GM06990 (cell line): Measurements from ENCODE around the gene INTS4.
"Not testable (repeated sequence)": the region's sequence is repeated elsewhere in the genome, so short reads cannot be mapped to it uniquely, and the experiment has no call there.

Experiments
- DNase-seq: peaks from one replicate; pipeline ENCODE4 v3.0.0-alpha.2; 2011; ENCODE audit not compliant: insufficient read length; ENCODE audit errors: extremely low read depth
- H3K27me3 ChIP-seq: replicated peaks from 2 replicates; pipeline ENCODE4 v1.6.0; 2011; ENCODE audit warnings: low read length; ENCODE audit not compliant: control insufficient read depth, insufficient read depth
- H3K36me3 ChIP-seq: 2 replicates; pipeline ENCODE4 v1.5.1; 2011; ENCODE audit warnings: low read length; ENCODE audit not compliant: control insufficient read depth, insufficient read depth
- H3K4me3 ChIP-seq: replicated peaks from 2 replicates; pipeline ENCODE4 v1.5.1; 2011; ENCODE audit warnings: low read depth, mild to moderate bottlenecking, control low read depth, low read length
- CTCF ChIP-seq: IDR thresholded peaks from 2 replicates; pipeline ENCODE4 v1.5.1; 2011; ENCODE audit warnings: low read length, control low read depth, mild to moderate bottlenecking, inconsistent platforms; ENCODE audit not compliant: insufficient read depth, poor library complexity, severe bottlenecking

Gene INTS4

DNA sequence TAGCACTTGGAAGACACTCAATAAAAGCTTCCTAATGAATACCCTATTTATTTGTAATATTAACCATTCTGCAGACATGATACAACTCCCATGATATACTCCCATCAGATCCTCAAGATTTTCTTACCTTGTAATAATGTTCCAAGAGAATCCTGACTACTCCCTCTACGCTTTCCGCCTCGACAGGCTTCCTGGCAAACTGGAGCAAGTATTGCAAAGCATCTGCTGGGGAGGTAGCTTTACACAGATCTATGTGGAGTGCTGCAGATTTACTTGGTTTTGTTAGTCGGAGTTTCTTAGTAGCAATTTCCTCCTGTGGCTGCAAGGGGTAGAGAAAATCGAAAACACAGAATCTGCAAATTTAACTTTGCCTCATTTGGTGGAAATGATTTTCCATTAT lies 3.5 kb downstream of the INTS4 start:
- no peak overlapping the region for H3K4me3 ChIP-seq
- no peak for DNase-seq
- H3K27me3 ChIP-seq: no peaks in the 10 kb centered on the region
- H3K36me3 ChIP-seq: peaks cover 2% of the 10 kb centered on the region
- TF ChIP-seq CTCF: no peak

DNA sequence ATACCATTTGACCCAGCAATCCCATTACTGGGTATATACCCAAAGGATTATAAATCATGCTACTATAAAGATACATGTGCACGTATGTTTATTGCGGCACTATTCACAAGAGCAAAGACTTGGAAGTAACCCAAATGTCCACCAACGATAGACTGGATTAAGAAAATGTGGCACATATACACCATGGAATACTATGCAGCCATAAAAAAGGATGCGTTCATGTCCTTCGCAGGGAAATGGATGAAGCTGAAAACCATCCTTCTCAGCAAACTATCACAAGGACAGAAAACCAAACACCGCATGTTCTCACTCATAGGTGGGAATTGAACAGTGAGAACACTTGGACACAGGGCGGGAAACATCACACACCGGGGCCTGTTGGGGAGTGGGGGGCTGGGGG lies 8.0 kb downstream of the INTS4 start:
- not testable (repeated sequence) for H3K27me3 ChIP-seq, H3K4me3 ChIP-seq, DNase-seq, H3K36me3 ChIP-seq

- DNase-seq: no peak
- no peak overlapping the region for H3K4me3 ChIP-seq
- no peaks in the 10 kb centered on the region for H3K27me3 ChIP-seq
- TF ChIP-seq CTCF: no peak
- peaks cover 5% of the 10 kb centered on the region for H3K36me3 ChIP-seq
Measured at GRCh38 chr11:77981346-77981947, 13.0 kb downstream of the INTS4 start.

GRCh38 chr11:77968337-77968736 lies 26.1 kb downstream of the INTS4 start:
- no peak for DNase-seq
- H3K4me3 ChIP-seq: no peak overlapping the region
- no peaks in the 10 kb centered on the region for H3K27me3 ChIP-seq
- no peak for TF ChIP-seq CTCF
- peaks cover 2% of the 10 kb centered on the region; the same call in 1 of the 2 replicates for H3K36me3 ChIP-seq

DNA sequence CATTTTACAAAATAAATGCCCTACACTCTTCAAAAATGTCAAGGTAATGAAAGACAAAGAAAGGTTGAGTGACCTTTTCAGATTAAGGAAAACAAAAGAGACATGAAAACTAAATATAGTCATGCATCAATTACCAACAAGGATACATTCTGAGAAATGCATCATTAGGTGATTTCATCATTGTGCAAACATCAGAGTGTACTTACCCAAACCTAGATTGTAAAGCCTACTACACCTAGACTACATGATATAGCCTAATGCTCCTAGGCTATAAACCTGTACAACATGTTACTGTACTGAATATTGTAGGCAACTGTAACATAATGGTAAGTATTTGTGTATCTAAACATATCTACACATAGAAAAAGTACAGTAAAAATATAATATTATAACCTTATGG lies 26.7 kb downstream of the INTS4 start:
- peaks cover 2% of the 10 kb centered on the region; the same call in 1 of the 2 replicates for H3K36me3 ChIP-seq
- TF ChIP-seq CTCF: no peak
- H3K4me3 ChIP-seq: no peak overlapping the region
- H3K27me3 ChIP-seq: no peaks in the 10 kb centered on the region
- no peak for DNase-seq

GRCh38 chr11:77967121-77967520 lies 27.3 kb downstream of the INTS4 start:
- Histone ChIP-seq H3K36me3 (peaks cover 2% of the 10 kb centered on the region; the same call in 1 of the 2 replicates), H3K27me3 (no peaks in the 10 kb centered on the region), H3K4me3 (no peak overlapping the region)
- no peak for DNase-seq
- TF ChIP-seq CTCF: no peak
